GM23338 (cell line): ENCODE measurements around the gene MAN2A2. TPM values are rescaled to one million over a fixed set of nuclear protein-coding genes. Genes with fewer than 3 reads are reported as not detected.

Experiments used
- ATAC-seq: fragments of 200-7000 bp; cut with Tn5 transposase; 3 replicates; pipeline ENCODE4 v1.9.1; 2020
- DNase-seq: peaks from one replicate; pipeline ENCODE4 v3.0.0-alpha.2; 2015; ENCODE audit warnings: low spot score
- H2AFZ ChIP-seq: fragments of 200-600 bp; sonication (generic); 2 replicates; pipeline ENCODE4 v1.8.0; 2016; ENCODE audit warnings: antibody characterized with exemption, mild to moderate bottlenecking, moderate library complexity
- H3F3A ChIP-seq: fragments of 200-600 bp; sonication (generic); replicated peaks from 2 replicates; pipeline ENCODE4 v1.8.0; 2017; ENCODE audit warnings: antibody characterized with exemption, mixed run types, low read depth
- H3K27ac ChIP-seq: fragments of 200-600 bp; sonication (generic); 2 replicates; pipeline ENCODE4 v1.6.1; 2016; ENCODE audit warnings: low read depth
- H3K27me3 ChIP-seq: fragments of 200-600 bp; sonication (generic); 2 replicates; pipeline ENCODE4 v1.8.0; 2016; ENCODE audit warnings: mild to moderate bottlenecking, mixed run types, moderate library complexity; ENCODE audit not compliant: insufficient read depth
- H3K36me3 ChIP-seq: fragments of 200-600 bp; sonication (generic); 2 replicates; pipeline ENCODE4 v1.8.0; 2016; ENCODE audit warnings: mild to moderate bottlenecking; ENCODE audit not compliant: insufficient read depth
- H3K4me1 ChIP-seq: fragments of 200-600 bp; sonication (generic); 2 replicates; pipeline ENCODE4 v1.8.0; 2016; ENCODE audit warnings: mild to moderate bottlenecking, moderate library complexity; ENCODE audit not compliant: insufficient read depth
- H3K4me2 ChIP-seq: fragments of 200-600 bp; sonication (generic); 2 replicates; pipeline ENCODE4 v1.7.1; 2017; ENCODE audit warnings: mixed run types
- H3K4me3 ChIP-seq: fragments of 200-600 bp; sonication (generic); 2 replicates; pipeline ENCODE4 v1.6.1; 2016; ENCODE audit warnings: mixed run types
- H3K79me2 ChIP-seq: fragments of 200-600 bp; sonication (generic); replicated peaks from 2 replicates; pipeline ENCODE4 v1.8.0; 2017; ENCODE audit warnings: mild to moderate bottlenecking; ENCODE audit not compliant: insufficient read depth
- H3K9me2 ChIP-seq: fragments of 200-600 bp; sonication (generic); 2 replicates; pipeline ENCODE4 v1.8.0; 2017; ENCODE audit not compliant: insufficient read depth
- H4K20me1 ChIP-seq: fragments of 200-600 bp; sonication (generic); replicated peaks from 2 replicates; pipeline ENCODE4 v1.8.0; 2017; ENCODE audit warnings: mild to moderate bottlenecking; ENCODE audit not compliant: insufficient read depth
- H3K27ac Mint-ChIP-seq: 2 replicates; pipeline ENCODE4 v1.8.0; 2020; ENCODE audit warnings: inconsistent platforms, mild to moderate bottlenecking, moderate library complexity, mixed read lengths
- H3K27me3 Mint-ChIP-seq: 3 replicates; pipeline ENCODE4 v1.8.0; 2022; ENCODE audit warnings: low read depth, mild to moderate bottlenecking, moderate library complexity, mixed read lengths, inconsistent platforms; ENCODE audit not compliant: insufficient read depth, poor library complexity
- H3K36me3 Mint-ChIP-seq: 3 replicates; pipeline ENCODE4 v1.8.0; 2021; ENCODE audit warnings: low read depth, mild to moderate bottlenecking, inconsistent platforms, moderate library complexity, mixed read lengths
- H3K4me1 Mint-ChIP-seq: 3 replicates; pipeline ENCODE4 v1.8.0; 2020; ENCODE audit warnings: mild to moderate bottlenecking, inconsistent platforms, mixed read lengths
- H3K4me3 Mint-ChIP-seq: 3 replicates; pipeline ENCODE4 v1.8.0; 2021; ENCODE audit warnings: moderate library complexity, mild to moderate bottlenecking, inconsistent platforms, mixed read lengths
- H3K9me3 Mint-ChIP-seq: 3 replicates; pipeline ENCODE4 v1.8.0; 2020; ENCODE audit warnings: moderate library complexity, mild to moderate bottlenecking, inconsistent platforms, mixed read lengths
- CREB1 ChIP-seq: fragments of 250-450 bp; sonication (Bioruptor Pico); IDR thresholded peaks from 2 replicates; pipeline ENCODE4 v1.5.0; 2020; ENCODE audit warnings: low read depth, mild to moderate bottlenecking, moderate library complexity
- CTCF ChIP-seq, 2 experiments: fragments of 200-600 bp in 1 of 2; sonication (generic) in 1 of 2; conservative IDR thresholded peaks; 2 replicates each; pipeline versions ENCODE4 v1.5.1 to v1.6.1; 2016 to 2017; ENCODE audit warnings: antibody characterized with exemption in 2 of 2, low read depth in 2 of 2, mild to moderate bottlenecking in 2 of 2, moderate library complexity in 1 of 2
- ETS1 ChIP-seq: IDR thresholded peaks from 2 replicates; pipeline ENCODE4 v1.6.1; 2016; ENCODE audit warnings: antibody characterized with exemption
- EZH2 ChIP-seq: fragments of 200-600 bp; sonication (generic); IDR thresholded peaks from one replicate; pipeline ENCODE4 v1.8.0; 2017; ENCODE audit warnings: antibody characterized with exemption, mild to moderate bottlenecking, low read depth; ENCODE audit not compliant: unreplicated experiment
- EZH2phosphoT487 ChIP-seq: fragments of 200-600 bp; sonication (generic); IDR thresholded peaks from one replicate; pipeline ENCODE4 v1.8.1; 2018; ENCODE audit warnings: antibody characterized with exemption; ENCODE audit not compliant: unreplicated experiment
- JUNB ChIP-seq: IDR thresholded peaks from one replicate; pipeline ENCODE4 v1.6.1; 2016; ENCODE audit warnings: antibody characterized with exemption; ENCODE audit not compliant: unreplicated experiment
- NANOG ChIP-seq: IDR thresholded peaks from 2 replicates; pipeline ENCODE4 v1.6.1; 2016; ENCODE audit warnings: antibody characterized with exemption, borderline replicate concordance
- POLR2AphosphoS5 ChIP-seq: IDR thresholded peaks from 2 replicates; pipeline ENCODE4 v1.6.1; 2016; ENCODE audit warnings: antibody characterized with exemption, low read depth
- REST ChIP-seq: IDR thresholded peaks from one replicate; pipeline ENCODE4 v1.6.1; 2018; ENCODE audit warnings: antibody characterized with exemption; ENCODE audit not compliant: unreplicated experiment
- STAT1 ChIP-seq: IDR thresholded peaks from one replicate; pipeline ENCODE4 v1.6.1; 2016; ENCODE audit warnings: antibody characterized with exemption; ENCODE audit not compliant: unreplicated experiment
- ZNF114 ChIP-seq: fragments of 250-450 bp; sonication (Bioruptor Pico); IDR thresholded peaks from 2 replicates; pipeline ENCODE4 v1.5.0; 2020; ENCODE audit warnings: mild to moderate bottlenecking, moderate library complexity
- ZNF331 ChIP-seq: fragments of 250-450 bp; sonication (Bioruptor Pico); IDR thresholded peaks from 2 replicates; pipeline ENCODE4 v1.5.0; 2020; ENCODE audit warnings: low read depth, mild to moderate bottlenecking, moderate library complexity
- ZNF462 ChIP-seq: fragments of 250-450 bp; sonication (Bioruptor Pico); IDR thresholded peaks from 2 replicates; pipeline ENCODE4 v1.5.0; 2020; ENCODE audit warnings: mild to moderate bottlenecking, moderate library complexity
- polyA plus RNA-seq: library from polyadenylated mRNA; unstranded; fragments of >200 nt; fragmentation: Nextera tagmentation; extraction: Ambion mirVana; gene quantifications from 2 replicates; pipeline ENCODE4 v1.2.1, GENCODE V29; 2016
- total RNA-seq: library from RNA; depleted of rRNA; stranded (reverse); fragments of >200 nt; shearing (Covaris generic); gene quantifications from 2 replicates; pipeline ENCODE4 v1.2.3, GENCODE V29; 2014

The MAN2A2 gene
- total and polyA plus RNA-seq, 2 experiments from 2014 or later = 8.2 to 17.1 TPM

- TF ChIP-seq ZNF114 (no peak), JUNB (no peak), CTCF (conservative IDR thresholded peaks at IDR 0.05; ENCODE audit: low read depth in 2 of 2) (no peak), CREB1 (CRISPR knock-in tag) (no peak), EZH2 (no peak), EZH2phosphoT487 (no peak), NANOG (no peak), ZNF331 (no peak), POLR2AphosphoS5 (no peak), REST (no peak), ZNF462 (CRISPR knock-in tag) (no peak), ETS1 (no peak), STAT1 (no peak)
- Mint-ChIP-seq H3K4me3 (no peak overlapping the region), H3K36me3 (no peaks in the 10 kb centered on the region), H3K9me3 (no peaks in the 10 kb centered on the region; the same call in 2 of the 3 replicates), H3K27ac (no peak overlapping the region), H3K27me3 (peaks cover 12% of the 10 kb centered on the region), H3K4me1 (peaks cover 9% of the 10 kb centered on the region)
- no peak for DNase-seq
- ATAC-seq = no peak
- H3K27ac ChIP-seq = no peak overlapping the region
- no peak overlapping the region for H3K4me2 ChIP-seq
- H3K27me3 ChIP-seq = no peaks in the 10 kb centered on the region
- no peak overlapping the region for H3K4me3 ChIP-seq
- H3K9me2 ChIP-seq = no peaks in the 10 kb centered on the region
- H3K36me3 ChIP-seq = no peaks in the 10 kb centered on the region
- no peaks in the 10 kb centered on the region for H4K20me1 ChIP-seq
- H3K79me2 ChIP-seq = no peaks in the 10 kb centered on the region
- H3K4me1 ChIP-seq = peaks cover 8% of the 10 kb centered on the region
- no peaks in the 10 kb centered on the region for H3F3A ChIP-seq
- H2AFZ ChIP-seq = no peak overlapping the region
These were observed 48.0 kb upstream of the MAN2A2 start for GRCh38 chr15:90855139-90855538.
